ENCODE measurements around the gene STX16. TPM values are rescaled to one million over a fixed set of nuclear protein-coding genes. Genes with fewer than 3 reads are reported as not detected.

STX16 gene
- total RNA-seq, 6 experiments from 2014 or later, result 18.1 to 25.3 (median 22.2) TPM

- Histone ChIP-seq H3K27me3 (no peaks in the 10 kb centered on the region), H3K9me3 (no peaks in the 10 kb centered on the region), H3K4me1 (no peaks in the 10 kb centered on the region), H3K4me3 (no peak overlapping the region), H3K36me3 (peaks cover 0 to 13% (median 0%) of the 10 kb centered on the region in 4 donors), H3K27ac (no peak overlapping the region)
- no peak for ATAC-seq
- peak in 1 of 3 donors; percentile 15 for DNase-seq
- intact Hi-C loops (cut with DNase I), result no loop called here
- 94% methylated on average over 13 of the region's 14 CpGs for WGBS (ENCODE audit: insufficient coverage, low coverage, low lambda C conversion rate, missing lambda C conversion rate)
- TF ChIP-seq POLR2A (IDR thresholded peaks at IDR 0.05), result no peak
- TF ChIP-seq CTCF (IDR thresholded peaks at IDR 0.05), result no peak
These were observed 54.3 kb downstream of the STX16 start for GRCh38 chr20:58705208-58705926.

GRCh38 chr20:58706150-58706892, 55.2 kb downstream of the STX16 start:
- ATAC-seq (no peak), DNase-seq (peak in 1 of 3 donors; percentile 31)
- Histone ChIP-seq H3K36me3 (peaks cover 0 to 13% (median 0%) of the 10 kb centered on the region in 4 donors), H3K4me1 (no peaks in the 10 kb centered on the region), H3K27ac (no peak overlapping the region), H3K27me3 (no peaks in the 10 kb centered on the region), H3K4me3 (no peak overlapping the region), H3K9me3 (no peaks in the 10 kb centered on the region)
- intact Hi-C loops (cut with DNase I), result no loop called here
- 67% methylated on average over 3 of the region's 20 CpGs for WGBS (ENCODE audit: insufficient coverage, low coverage, low lambda C conversion rate, missing lambda C conversion rate)
- TF ChIP-seq POLR2A (IDR thresholded peaks at IDR 0.05), result no peak
- TF ChIP-seq CTCF (IDR thresholded peaks at IDR 0.05), result no peak

GRCh38 chr20:58706975-58707681, 56.0 kb downstream of the STX16 start:
- 95% methylated on average over 4 of the region's 23 CpGs for WGBS (ENCODE audit: insufficient coverage, low coverage, low lambda C conversion rate, missing lambda C conversion rate)
- Histone ChIP-seq H3K9me3 (no peaks in the 10 kb centered on the region), H3K27me3 (no peaks in the 10 kb centered on the region), H3K27ac (no peak overlapping the region), H3K4me3 (no peak overlapping the region), H3K36me3 (peaks cover 0 to 13% (median 0%) of the 10 kb centered on the region in 4 donors), H3K4me1 (no peaks in the 10 kb centered on the region)
- peak in 1 of 4 donors; percentile 16 for ATAC-seq
- TF ChIP-seq CTCF (IDR thresholded peaks at IDR 0.05) (no peak), POLR2A (IDR thresholded peaks at IDR 0.05) (no peak)
- DNase-seq, result peak in 2 of 3 donors; percentile 43 to 44
- intact Hi-C loops (cut with DNase I), result no loop called here

- WGBS (ENCODE audit: insufficient coverage, low coverage, low lambda C conversion rate, missing lambda C conversion rate), result 80% methylated on average over 1 of the region's 10 CpGs
- Histone ChIP-seq H3K9me3 (no peaks in the 10 kb centered on the region), H3K27me3 (no peaks in the 10 kb centered on the region), H3K36me3 (peaks cover 0 to 11% (median 0%) of the 10 kb centered on the region in 4 donors), H3K4me3 (no peak overlapping the region), H3K27ac (no peak overlapping the region), H3K4me1 (no peaks in the 10 kb centered on the region)
- DNase-seq (peak in 1 of 3 donors; percentile 30), ATAC-seq (no peak)
- intact Hi-C loops (cut with DNase I), result no loop called here
- TF ChIP-seq CTCF (IDR thresholded peaks at IDR 0.05), result no peak
- no peak for TF ChIP-seq POLR2A (IDR thresholded peaks at IDR 0.05)
These were observed 56.7 kb downstream of the STX16 start for GRCh38 chr20:58707770-58708169.
